ENCODE results near the gene SH3RF1.

The SH3RF1 gene

GRCh38 chr4:169100670-169101101 lies 170.1 kb downstream of the SH3RF1 start:
- no peaks in the 10 kb centered on the region for H4K20me1 ChIP-seq (ENCODE audit: control insufficient read depth, insufficient read depth, low read depth, low read length)
- H3K4me2 ChIP-seq (ENCODE audit: low read length), result no peak overlapping the region
- no peaks in the 10 kb centered on the region for H3K9me3 ChIP-seq (ENCODE audit: control insufficient read depth, insufficient read depth, low read length)
- TF ChIP-seq EZH2phosphoT487 (IDR thresholded peaks at IDR 0.05; ENCODE audit: borderline replicate concordance, low read length), result no peak
- TF ChIP-seq, protein P1, sequence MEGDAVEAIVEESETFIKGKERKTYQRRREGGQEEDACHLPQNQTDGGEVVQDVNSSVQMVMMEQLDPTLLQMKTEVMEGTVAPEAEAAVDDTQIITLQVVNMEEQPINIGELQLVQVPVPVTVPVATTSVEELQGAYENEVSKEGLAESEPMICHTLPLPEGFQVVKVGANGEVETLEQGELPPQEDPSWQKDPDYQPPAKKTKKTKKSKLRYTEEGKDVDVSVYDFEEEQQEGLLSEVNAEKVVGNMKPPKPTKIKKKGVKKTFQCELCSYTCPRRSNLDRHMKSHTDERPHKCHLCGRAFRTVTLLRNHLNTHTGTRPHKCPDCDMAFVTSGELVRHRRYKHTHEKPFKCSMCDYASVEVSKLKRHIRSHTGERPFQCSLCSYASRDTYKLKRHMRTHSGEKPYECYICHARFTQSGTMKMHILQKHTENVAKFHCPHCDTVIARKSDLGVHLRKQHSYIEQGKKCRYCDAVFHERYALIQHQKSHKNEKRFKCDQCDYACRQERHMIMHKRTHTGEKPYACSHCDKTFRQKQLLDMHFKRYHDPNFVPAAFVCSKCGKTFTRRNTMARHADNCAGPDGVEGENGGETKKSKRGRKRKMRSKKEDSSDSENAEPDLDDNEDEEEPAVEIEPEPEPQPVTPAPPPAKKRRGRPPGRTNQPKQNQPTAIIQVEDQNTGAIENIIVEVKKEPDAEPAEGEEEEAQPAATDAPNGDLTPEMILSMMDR (IDR thresholded peaks at IDR 0.05; ENCODE audit: low read depth, low read length, poor library complexity, severe bottlenecking), result no peak
- H3K36me3 ChIP-seq (ENCODE audit: control insufficient read depth, low read length), result no peaks in the 10 kb centered on the region
- H3K4me3 ChIP-seq (ENCODE audit: low read length), result no peak overlapping the region
- H3K9me2 ChIP-seq (replicated peaks; ENCODE audit: control insufficient read depth, low read length), result no peaks in the 10 kb centered on the region
- H3K27ac ChIP-seq (ENCODE audit: low read depth, low read length), result no peak overlapping the region
- H3K27me3 ChIP-seq (ENCODE audit: control insufficient read depth, low read length), result no peaks in the 10 kb centered on the region
- no peaks in the 10 kb centered on the region for H3F3A ChIP-seq (ENCODE audit: control insufficient read depth, insufficient read depth)
- H3K79me2 ChIP-seq (ENCODE audit: control insufficient read depth, low read length), result no peaks in the 10 kb centered on the region
- H3K4me1 ChIP-seq (ENCODE audit: control insufficient read depth, low read length), result peaks cover 19% of the 10 kb centered on the region

- Histone ChIP-seq H4K20me1 (ENCODE audit: control insufficient read depth, insufficient read depth, low read depth, low read length) (no peaks in the 10 kb centered on the region), H3K4me1 (ENCODE audit: control insufficient read depth, low read length) (peaks cover 19% of the 10 kb centered on the region), H3K27me3 (ENCODE audit: control insufficient read depth, low read length) (no peaks in the 10 kb centered on the region), H3K27ac (ENCODE audit: low read depth, low read length) (no peak overlapping the region), H3K79me2 (ENCODE audit: control insufficient read depth, low read length) (no peaks in the 10 kb centered on the region), H3K9me3 (ENCODE audit: control insufficient read depth, insufficient read depth, low read length) (no peaks in the 10 kb centered on the region), H3K4me2 (ENCODE audit: low read length) (no peak overlapping the region), H3K9me2 (replicated peaks; ENCODE audit: control insufficient read depth, low read length) (no peaks in the 10 kb centered on the region), H3K4me3 (ENCODE audit: low read length) (no peak overlapping the region), H3F3A (ENCODE audit: control insufficient read depth, insufficient read depth) (no peaks in the 10 kb centered on the region), H3K36me3 (ENCODE audit: control insufficient read depth, low read length) (no peaks in the 10 kb centered on the region)
- TF ChIP-seq, protein P1 (IDR thresholded peaks at IDR 0.05; ENCODE audit: low read depth, low read length, poor library complexity, severe bottlenecking), result no peak
- TF ChIP-seq EZH2phosphoT487 (IDR thresholded peaks at IDR 0.05; ENCODE audit: borderline replicate concordance, low read length), result no peak
Observed at GRCh38 chr4:169099771-169100180, 171.0 kb downstream of the SH3RF1 start.

DNA sequence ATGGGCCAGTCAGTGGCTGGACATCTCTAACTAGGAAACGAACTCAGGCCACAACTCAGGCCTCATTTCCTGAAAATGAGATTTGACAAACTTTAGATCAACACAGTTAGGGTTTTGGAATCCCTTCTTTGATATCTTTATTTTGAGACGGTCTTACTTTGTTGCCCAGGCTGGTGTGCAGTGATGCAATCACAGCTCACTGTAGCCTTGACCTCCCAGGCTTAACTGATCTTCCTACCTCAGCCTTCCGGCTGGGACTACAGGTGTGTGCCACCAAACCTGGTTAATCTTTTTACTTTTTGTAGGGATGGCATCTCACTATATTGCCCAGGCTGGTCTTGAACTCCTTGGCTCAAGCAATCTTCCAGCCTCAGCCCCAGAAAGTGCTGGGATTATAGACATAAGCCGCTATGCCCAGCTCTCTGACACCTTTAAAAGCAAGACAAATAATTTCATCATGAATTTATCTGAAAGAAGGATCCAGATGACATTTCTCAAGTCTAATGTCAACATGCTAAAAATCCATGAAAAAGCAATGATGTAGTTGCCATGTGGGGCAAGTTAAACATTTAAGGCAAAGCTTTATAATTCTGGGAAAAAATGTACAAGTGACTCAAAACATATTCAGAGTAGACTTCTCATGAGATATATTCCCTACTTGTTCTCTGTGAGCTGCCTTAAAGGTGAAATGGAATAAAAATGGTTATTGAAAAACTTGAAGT lies 171.6 kb downstream of the SH3RF1 start:
- Histone ChIP-seq H3K9me3 (ENCODE audit: control insufficient read depth, insufficient read depth, low read length) (no peaks in the 10 kb centered on the region), H3K79me2 (ENCODE audit: control insufficient read depth, low read length) (no peaks in the 10 kb centered on the region), H3K4me2 (ENCODE audit: low read length) (peak overlapping the region; percentile 9), H3K27ac (ENCODE audit: low read depth, low read length) (no peak overlapping the region), H3K9me2 (replicated peaks; ENCODE audit: control insufficient read depth, low read length) (no peaks in the 10 kb centered on the region), H3K27me3 (ENCODE audit: control insufficient read depth, low read length) (no peaks in the 10 kb centered on the region), H3K4me3 (ENCODE audit: low read length) (no peak overlapping the region), H3F3A (ENCODE audit: control insufficient read depth, insufficient read depth) (no peaks in the 10 kb centered on the region), H3K4me1 (ENCODE audit: control insufficient read depth, low read length) (peaks cover 19% of the 10 kb centered on the region), H3K36me3 (ENCODE audit: control insufficient read depth, low read length) (no peaks in the 10 kb centered on the region), H4K20me1 (ENCODE audit: control insufficient read depth, insufficient read depth, low read depth, low read length) (no peaks in the 10 kb centered on the region)
- TF ChIP-seq, protein P1 (IDR thresholded peaks at IDR 0.05; ENCODE audit: low read depth, low read length, poor library complexity, severe bottlenecking), result no peak
- no peak for TF ChIP-seq EZH2phosphoT487 (IDR thresholded peaks at IDR 0.05; ENCODE audit: borderline replicate concordance, low read length)

Measured in DOHH2 (cell line).